HepG2 (cell line): ENCODE measurements around the gene PCSK6. TPM values are rescaled to one million over a fixed set of nuclear protein-coding genes. Genes with fewer than 3 reads are reported as not detected.
A peak's percentile ranks its signal among the peaks of the same experiment; 100 is the strongest.

ENCODE experiments used
- ATAC-seq: fragments of 200-7000 bp; cut with Tn5 transposase; 3 replicates; pipeline ENCODE4 v1.9.1; 2020; ENCODE audit warnings: mild to moderate bottlenecking, moderate library complexity
- BruUV-seq: library from RNA; stranded (reverse); fragments of 400-500 nt; replicated peaks from 2 replicates; lab custom pipeline; 2021; lab: Mats Ljungman, UMichigan
- CTCF ChIA-PET: fragments of 300-600 bp; formaldehyde crosslinking; extraction: SDS; loops from one replicate; lab custom pipeline; 2021; ENCODE audit warnings: low total read pairs, inconsistent platforms, low intra/inter-chr PET ratio; lab: Yijun Ruan, JAX
- POLR2A ChIA-PET: fragments of 350-600 bp; sonication (Branson Sonifier 250); formaldehyde crosslinking; loops from one replicate; lab custom pipeline; 2020; ENCODE audit warnings: antibody characterized with exemption, inconsistent platforms; lab: Yijun Ruan, JAX
- DNase-seq: peaks from one replicate; pipeline ENCODE4 v3.0.0-alpha.2; 2015; ENCODE audit warnings: low spot score
- FAIRE-seq: peaks from 3 replicates; lab custom pipeline; 2011; peaks lifted over from hg19 to GRCh38; lab: Jason Lieb, UNC
- H2AFZ ChIP-seq: one replicate; pipeline ENCODE4 v1.6.1; 2011; ENCODE audit warnings: low read length, inconsistent platforms
- H3K27ac ChIP-seq: fragments of 300-600 bp; 3 replicates; pipeline ENCODE4 v1.8.0; 2011; ENCODE audit warnings: mixed run types, mild to moderate bottlenecking, mixed read lengths, low read length, inconsistent platforms; ENCODE audit not compliant: insufficient read depth; ENCODE audit errors: extremely low read length
- H3K27me3 ChIP-seq, 2 experiments: fragments of 200-600 bp in 1 of 2; 2 replicates in 1 of 2; 3 replicates in 1 of 2; pipeline versions ENCODE4 v1.6.0 to v1.8.0; 2011; ENCODE audit warnings: low read length in 2 of 2, mild to moderate bottlenecking in 2 of 2, moderate library complexity in 2 of 2, inconsistent platforms in 1 of 2; ENCODE audit not compliant: insufficient read depth in 2 of 2, control insufficient read depth in 1 of 2
- H3K36me3 ChIP-seq, 2 experiments: fragments of 200-600 bp in 1 of 2; replicated peaks in 1 of 2; 2 replicates in 1 of 2; 3 replicates in 1 of 2; pipeline versions ENCODE4 v1.5.1 to v1.8.0; 2011; ENCODE audit warnings: low read length in 2 of 2, inconsistent platforms in 1 of 2; ENCODE audit not compliant: insufficient read depth in 2 of 2, control insufficient read depth in 1 of 2
- H3K4me1 ChIP-seq: 2 replicates; pipeline ENCODE4 v1.5.1; 2012; ENCODE audit warnings: low read length, inconsistent platforms; ENCODE audit not compliant: insufficient read depth
- H3K4me2 ChIP-seq: 2 replicates; pipeline ENCODE4 v1.6.0; 2011; ENCODE audit warnings: low read depth, low read length, inconsistent platforms
- H3K4me3 ChIP-seq, 3 experiments: fragments of 200-600 bp in 1 of 3; sonication (generic), shearing (Covaris generic) in 1 of 3; replicated peaks in 1 of 3; 2 replicates each; pipeline ENCODE4 v1.5.1; 2011 to 2016; ENCODE audit warnings: low read length in 3 of 3, inconsistent platforms in 2 of 3, low read depth in 2 of 3, mild to moderate bottlenecking in 2 of 3, control low read depth in 1 of 3, mixed read lengths in 1 of 3; ENCODE audit not compliant: insufficient read depth in 1 of 3
- H3K79me2 ChIP-seq: one replicate; pipeline ENCODE4 v1.6.1; 2011; ENCODE audit warnings: low read length, inconsistent platforms; ENCODE audit not compliant: insufficient read depth
- H3K9ac ChIP-seq: 2 replicates; pipeline ENCODE4 v1.6.0; 2011; ENCODE audit warnings: mild to moderate bottlenecking, low read depth, low read length, inconsistent platforms; ENCODE audit not compliant: insufficient read depth
- H3K9me3 ChIP-seq: 2 replicates; pipeline ENCODE4 v1.5.1; 2012; ENCODE audit warnings: mild to moderate bottlenecking, low read length
- H4K20me1 ChIP-seq: 2 replicates; pipeline ENCODE4 v1.6.0; 2011; ENCODE audit warnings: inconsistent platforms, mild to moderate bottlenecking, low read length, moderate library complexity; ENCODE audit not compliant: insufficient read depth
- ATF3 ChIP-seq: sonication (generic); formaldehyde crosslinking; IDR thresholded peaks from 2 replicates; pipeline ENCODE4 v1.4.0; 2020; ENCODE audit warnings: missing genetic modification reagents
- E2F1 ChIP-seq: sonication (generic); formaldehyde crosslinking; IDR thresholded peaks from 2 replicates; pipeline ENCODE4 v1.5.0; 2020; ENCODE audit warnings: missing genetic modification reagents
- LCORL ChIP-seq, 2 experiments: fragments of 450-650 bp in 1 of 2; sonication (generic) in 1 of 2; formaldehyde crosslinking in 1 of 2; IDR thresholded peaks; 2 replicates each; pipeline versions ENCODE4 v1.5.0 to v1.6.1; 2017 to 2020; ENCODE audit warnings: antibody characterized with exemption in 1 of 2, missing genetic modification reagents in 1 of 2
- MNT ChIP-seq: fragments of 450-650 bp; IDR thresholded peaks from 2 replicates; pipeline ENCODE4 v1.6.1; 2016
- RFX5 ChIP-seq: IDR thresholded peaks from 2 replicates; pipeline ENCODE4 v1.6.1; 2011; ENCODE audit warnings: low read depth, low read length, improper control_type of control experiment
- ZNF318 ChIP-seq: sonication (generic); formaldehyde crosslinking; IDR thresholded peaks from 2 replicates; pipeline ENCODE4 v1.4.0; 2020; ENCODE audit warnings: mild to moderate bottlenecking, missing genetic modification reagents
- ZNF792 ChIP-seq: IDR thresholded peaks from 2 replicates; pipeline ENCODE4 v1.6.1; 2016
- WGBS: methylation state at CpG from one replicate; pipeline ENCODE4 v1.1.6; 2017; ENCODE audit warnings: low lambda C conversion rate; 5-methylcytosine and 5-hydroxymethylcytosine counted together
- in situ Hi-C: cut with HindIII; loops from 2 replicates; pipeline ENCODE4 v1.10.0; 2017; ENCODE audit warnings: low pct_unique_long_range_greater_than_20kb; ENCODE audit not compliant: extremely low pct_ligation_motif_present
- intact Hi-C: fragments of 100-400 bp; cut with micrococcal nuclease; formaldehyde crosslinking; loops from one replicate; pipeline ENCODE4 v1.10.0; 2022; ENCODE audit not compliant: unreplicated experiment
- polyA plus RNA-seq, 8 experiments: library from polyadenylated mRNA; depleted of rRNA in 3 of 8; stranded (reverse) in 7 of 8; unstranded in 1 of 8; fragments of >200 nt; fragmentation: Illumina TruSeq in 4 of 8; extraction: Trizol in 4 of 8; gene quantifications; 2 replicates each; pipeline versions ENCODE4 v1.2.1 to v1.2.3, GENCODE V29; 2011 to 2016; ENCODE audit warnings: low read depth in 4 of 8, missing spikeins in 1 of 8, mixed read lengths in 1 of 8; ENCODE audit not compliant: insufficient read depth in 1 of 8
- total RNA-seq, 5 experiments: library from RNA; depleted of rRNA; stranded (reverse); fragments of >200 nt; fragmentation: Illumina TruSeq; extraction: Trizol; gene quantifications; 2 replicates each; pipeline ENCODE4 v1.2.3, GENCODE V29; 2016; ENCODE audit warnings: low read depth in 1 of 5

PCSK6 gene
- total and polyA plus RNA-seq, 2 of the 13 experiments (the other 11 are each of a cell fraction or from before 2014, with no cell fraction given), result 56.5 to 155 TPM

GRCh38 chr15:101362986-101363566, 126.4 kb downstream of the PCSK6 start:
- H3K36me3 ChIP-seq, result peaks cover 25 to 69% of the 10 kb centered on the region in 2 experiments; a peak in 4 of 5 replicates
- in situ Hi-C loops, result no loop called here
- POLR2A ChIA-PET, result no interaction called here

More at GRCh38 chr15:101362986-101363566, 126.4 kb downstream of the PCSK6 start:
- FAIRE-seq (no peak), ATAC-seq (no peak), DNase-seq (no peak)
- intact Hi-C loops, result no loop called here
- no TSS peak for BruUV-seq
- H3K4me1 ChIP-seq, result no peaks in the 10 kb centered on the region
- WGBS, result 87% methylated on average over 7 of the region's 8 CpGs
- TF ChIP-seq ATF3, result no peak
- no peak for TF ChIP-seq E2F1 (CRISPR knock-in tag)
- no peak for TF ChIP-seq LCORL (IDR thresholded peaks at IDR 0.05)
- TF ChIP-seq LCORL (CRISPR knock-in tag; IDR thresholded peaks at IDR 0.05), result no peak
- no peak for TF ChIP-seq ZNF318
- TF ChIP-seq ZNF792, result no peak
- peak; percentile 55 for TF ChIP-seq MNT
- no peak for TF ChIP-seq RFX5
- no peaks in the 10 kb centered on the region for H3K9me3 ChIP-seq
- peaks cover 4% of the 10 kb centered on the region; the same call in 1 of the 2 replicates for H4K20me1 ChIP-seq
- H3K79me2 ChIP-seq, result no peaks in the 10 kb centered on the region
- no peak overlapping the region for H3K4me2 ChIP-seq
- H3K27me3 ChIP-seq, result no peaks in the 10 kb centered on the region
- H3K27ac ChIP-seq, result no peak overlapping the region
- no peak overlapping the region for H3K9ac ChIP-seq
- CTCF ChIA-PET, result no interaction called here
- H2AFZ ChIP-seq, result no peak overlapping the region
- no peak overlapping the region for H3K4me3 ChIP-seq
